Loucy (cell line): ENCODE data around the gene HOXD1.

ENCODE experiments used
- CTCF ChIP-seq: fragments of 200-600 bp; sonication (generic); conservative IDR thresholded peaks from 2 replicates; pipeline ENCODE4 v1.5.1; 2014; ENCODE audit warnings: mild to moderate bottlenecking, antibody characterized with exemption, low read length
- EZH2phosphoT487 ChIP-seq: fragments of 200-600 bp; IDR thresholded peaks from 2 replicates; pipeline ENCODE4 v1.6.1; 2018; ENCODE audit warnings: antibody characterized with exemption, mild to moderate bottlenecking, moderate library complexity, borderline replicate concordance

- TF ChIP-seq CTCF (no peak), EZH2phosphoT487 (no peak)
These were observed 12.5 kb downstream of the HOXD1 start for GRCh38 chr2:176200971-176201370.
